ENCODE measurements around the gene CLEC11A.

- TF ChIP-seq, protein P1, sequence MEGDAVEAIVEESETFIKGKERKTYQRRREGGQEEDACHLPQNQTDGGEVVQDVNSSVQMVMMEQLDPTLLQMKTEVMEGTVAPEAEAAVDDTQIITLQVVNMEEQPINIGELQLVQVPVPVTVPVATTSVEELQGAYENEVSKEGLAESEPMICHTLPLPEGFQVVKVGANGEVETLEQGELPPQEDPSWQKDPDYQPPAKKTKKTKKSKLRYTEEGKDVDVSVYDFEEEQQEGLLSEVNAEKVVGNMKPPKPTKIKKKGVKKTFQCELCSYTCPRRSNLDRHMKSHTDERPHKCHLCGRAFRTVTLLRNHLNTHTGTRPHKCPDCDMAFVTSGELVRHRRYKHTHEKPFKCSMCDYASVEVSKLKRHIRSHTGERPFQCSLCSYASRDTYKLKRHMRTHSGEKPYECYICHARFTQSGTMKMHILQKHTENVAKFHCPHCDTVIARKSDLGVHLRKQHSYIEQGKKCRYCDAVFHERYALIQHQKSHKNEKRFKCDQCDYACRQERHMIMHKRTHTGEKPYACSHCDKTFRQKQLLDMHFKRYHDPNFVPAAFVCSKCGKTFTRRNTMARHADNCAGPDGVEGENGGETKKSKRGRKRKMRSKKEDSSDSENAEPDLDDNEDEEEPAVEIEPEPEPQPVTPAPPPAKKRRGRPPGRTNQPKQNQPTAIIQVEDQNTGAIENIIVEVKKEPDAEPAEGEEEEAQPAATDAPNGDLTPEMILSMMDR (IDR thresholded peaks at IDR 0.05) = no peak
- no peak for TF ChIP-seq POLR2A (IDR thresholded peaks at IDR 0.05)
Observed at GRCh38 chr19:50770888-50771287, 47.7 kb downstream of the CLEC11A start.

Measured in right lobe of liver (tissue), 4 donors.